ENCODE results near the gene PHTF1.

The PHTF1 gene

DNA sequence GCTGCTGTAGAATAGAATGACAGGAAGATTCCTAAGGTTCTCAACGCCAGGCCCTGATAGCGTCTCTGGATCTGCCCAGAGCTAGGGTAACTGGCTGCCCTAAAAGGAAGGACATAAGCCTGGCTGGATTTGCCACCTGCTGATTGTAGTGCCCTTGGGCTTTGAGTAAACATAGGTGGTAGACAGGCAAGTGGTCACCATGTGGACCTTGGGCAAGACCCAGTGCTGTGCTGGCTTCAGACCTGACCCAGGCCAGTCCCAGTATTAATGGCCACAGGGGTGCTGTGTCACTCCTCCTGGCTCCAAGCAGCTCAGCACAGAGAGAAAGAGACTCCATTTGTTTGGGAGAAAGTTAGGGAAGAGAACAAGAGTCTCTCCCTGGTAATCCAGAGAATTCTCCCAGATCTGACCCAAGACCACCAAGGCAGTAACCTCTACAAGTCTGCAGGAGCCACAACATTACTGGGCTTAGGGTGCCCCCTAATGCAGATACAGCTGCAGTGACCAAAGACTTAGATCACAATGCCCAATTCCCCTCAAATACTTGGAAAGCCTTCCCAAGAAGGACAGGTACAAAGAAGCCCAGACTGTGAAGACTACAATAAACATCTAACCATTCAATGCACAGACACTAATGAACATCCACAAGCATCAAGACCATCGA lies 44.5 kb downstream of the PHTF1 start:
- no peak for DNase-seq

DNA sequence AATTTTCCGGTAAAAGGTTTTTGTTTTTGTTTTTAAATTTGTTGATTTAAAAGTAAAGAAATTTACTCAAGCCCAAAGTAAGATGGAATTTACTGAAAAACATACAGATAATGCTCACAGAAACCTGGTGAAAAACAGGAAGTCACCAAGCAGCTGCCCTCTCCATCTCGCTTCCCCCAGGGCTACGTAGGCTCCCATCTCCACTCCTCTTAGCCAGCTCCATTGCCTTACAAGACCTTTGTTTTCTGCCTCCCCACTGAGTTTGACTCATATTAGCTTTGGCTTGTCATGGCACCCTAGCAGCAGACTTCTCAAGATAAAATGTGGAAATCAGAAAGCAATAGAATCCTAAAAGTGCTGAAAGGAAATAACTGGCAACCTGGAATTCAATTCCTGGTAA lies 57.9 kb downstream of the PHTF1 start:
- no peak for DNase-seq

DNA sequence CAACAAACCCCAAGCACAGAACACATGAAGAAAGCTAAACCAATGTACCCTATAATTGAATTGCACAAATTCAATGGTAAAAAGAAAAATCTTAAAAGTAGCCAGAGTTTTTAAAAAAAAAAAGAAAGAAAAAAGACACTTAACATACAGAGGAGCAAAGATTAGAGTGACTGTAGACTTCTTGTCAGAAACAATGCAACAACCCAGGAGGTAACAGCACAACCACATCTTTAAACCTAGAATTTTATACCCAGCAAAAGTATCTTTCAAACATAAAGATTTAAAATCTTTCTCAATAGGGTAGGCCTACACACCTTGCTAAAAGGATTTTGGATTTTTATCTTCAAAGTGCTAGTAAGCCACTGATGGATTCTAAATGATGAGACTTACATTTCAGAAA lies 64.4 kb downstream of the PHTF1 start:
- no peak for DNase-seq

DNA sequence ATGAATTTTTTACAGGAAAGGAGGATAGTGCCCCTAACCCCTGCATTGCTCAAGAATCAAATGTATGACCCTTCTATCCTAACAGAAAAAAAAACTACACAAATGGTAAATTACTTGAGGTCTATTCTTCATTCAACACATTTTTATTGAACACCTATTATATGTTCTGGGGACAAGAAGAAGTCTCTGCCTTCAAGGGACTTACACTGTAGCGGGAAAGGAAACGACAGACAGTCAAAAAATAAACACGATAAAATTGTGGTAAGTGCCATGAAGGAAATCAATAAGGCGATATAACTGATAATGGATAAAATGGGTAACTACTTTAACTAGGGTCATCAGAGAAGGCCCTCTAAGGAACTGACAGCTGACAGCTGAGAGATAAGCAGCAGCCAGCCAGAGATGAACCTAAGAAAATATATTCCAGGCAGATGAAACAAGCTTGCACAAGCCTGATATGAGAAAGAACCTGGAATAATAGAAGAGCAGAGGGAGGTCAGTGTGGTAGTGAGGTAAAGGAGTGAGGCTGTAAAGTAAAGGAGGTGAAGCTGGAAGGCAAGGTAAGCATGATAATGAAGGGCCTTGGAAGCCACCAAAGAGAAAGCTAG lies 66.4 kb downstream of the PHTF1 start:
- no peak for DNase-seq

DNA sequence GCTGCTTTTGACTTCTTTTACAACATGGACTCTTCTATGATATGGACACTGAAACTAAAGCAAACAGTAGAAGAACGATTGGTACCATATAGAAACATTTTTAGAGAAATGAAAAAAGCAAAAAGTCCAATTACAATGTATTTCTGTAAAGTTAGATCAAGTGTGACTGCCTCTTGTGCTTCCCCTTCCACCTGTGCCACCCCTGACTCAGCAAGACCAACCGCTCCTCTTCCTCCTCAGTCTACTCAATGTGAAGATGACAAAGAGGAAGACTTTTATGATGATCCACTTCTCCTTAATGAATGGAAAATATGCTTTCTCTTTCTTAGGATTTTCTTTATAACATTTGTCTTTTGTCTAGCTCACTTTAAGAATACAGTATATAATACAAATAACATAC lies 66.9 kb downstream of the PHTF1 start:
- DNase-seq = no peak

DNA sequence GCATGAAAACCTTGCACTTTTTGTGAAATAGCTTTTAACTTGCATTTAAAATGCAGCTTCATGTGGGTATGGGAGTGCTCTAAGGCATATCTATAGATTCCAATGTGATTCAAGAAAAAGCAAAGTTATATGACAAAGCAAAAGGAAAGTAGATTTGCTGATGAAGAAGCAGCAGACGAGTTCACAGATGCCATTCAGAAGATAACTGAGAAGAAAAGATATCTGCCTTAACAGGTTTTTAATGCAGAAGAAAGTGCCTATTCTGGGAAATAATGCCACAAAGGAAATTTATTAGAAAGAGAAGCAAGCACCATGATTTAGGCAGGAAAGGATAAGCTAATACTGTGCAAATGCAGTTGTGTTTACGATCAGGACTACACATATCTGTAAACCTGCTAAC lies 68.1 kb downstream of the PHTF1 start:
- DNase-seq = no peak

DNA sequence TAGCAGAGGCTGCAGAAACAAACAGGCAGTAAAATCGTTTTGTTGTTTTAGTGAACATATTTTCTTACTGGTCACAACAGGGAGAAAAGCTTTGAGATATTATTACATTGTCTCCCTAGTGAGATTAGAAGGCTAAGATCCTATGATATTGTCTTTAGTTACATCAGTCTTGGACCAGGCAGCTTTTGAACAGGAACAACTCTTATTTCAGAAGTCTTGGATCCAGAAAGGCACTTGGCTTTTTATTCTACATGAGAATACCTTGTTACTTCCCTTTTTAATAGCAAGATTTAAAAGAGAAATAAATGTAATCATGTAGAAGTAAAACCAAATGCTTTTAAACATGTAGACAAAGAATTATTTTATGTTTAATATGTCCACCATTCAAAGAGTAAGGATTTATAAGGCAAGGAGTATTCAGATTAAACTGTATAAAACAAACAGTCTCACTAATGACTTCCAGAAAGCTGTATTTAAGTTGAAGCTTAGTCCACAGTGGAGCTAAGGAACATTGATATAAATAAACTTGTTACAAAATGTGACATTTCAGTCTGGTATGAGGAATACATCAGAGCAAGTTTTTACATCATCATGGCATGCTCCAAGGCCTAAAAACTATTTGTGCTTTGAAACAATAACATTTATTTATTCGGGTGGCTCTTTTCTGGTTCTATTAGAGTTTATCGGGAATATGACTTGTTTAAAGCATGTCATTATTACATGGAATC lies 72.2 kb downstream of the PHTF1 start:
- DNase-seq = no peak

DNA sequence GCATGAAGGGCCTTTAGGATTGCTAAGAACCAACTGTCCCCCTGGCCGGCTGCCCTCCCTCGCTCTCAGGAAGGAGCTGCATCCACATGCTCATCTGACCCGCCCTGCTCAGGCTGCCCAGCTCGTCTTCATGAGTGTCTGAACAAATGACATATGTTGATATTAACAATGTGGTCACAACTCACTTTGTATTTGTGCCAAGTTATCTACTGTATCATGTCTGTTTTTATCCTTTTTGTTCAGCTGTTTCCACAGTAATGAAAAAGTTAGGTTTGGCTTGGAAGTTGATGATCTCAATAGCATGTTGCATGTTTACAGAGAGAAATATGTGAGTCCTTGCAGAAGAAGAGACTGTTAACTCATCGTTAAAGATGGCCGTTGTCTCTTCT lies 75.1 kb downstream of the PHTF1 start:
- DNase-seq = no peak

DNA sequence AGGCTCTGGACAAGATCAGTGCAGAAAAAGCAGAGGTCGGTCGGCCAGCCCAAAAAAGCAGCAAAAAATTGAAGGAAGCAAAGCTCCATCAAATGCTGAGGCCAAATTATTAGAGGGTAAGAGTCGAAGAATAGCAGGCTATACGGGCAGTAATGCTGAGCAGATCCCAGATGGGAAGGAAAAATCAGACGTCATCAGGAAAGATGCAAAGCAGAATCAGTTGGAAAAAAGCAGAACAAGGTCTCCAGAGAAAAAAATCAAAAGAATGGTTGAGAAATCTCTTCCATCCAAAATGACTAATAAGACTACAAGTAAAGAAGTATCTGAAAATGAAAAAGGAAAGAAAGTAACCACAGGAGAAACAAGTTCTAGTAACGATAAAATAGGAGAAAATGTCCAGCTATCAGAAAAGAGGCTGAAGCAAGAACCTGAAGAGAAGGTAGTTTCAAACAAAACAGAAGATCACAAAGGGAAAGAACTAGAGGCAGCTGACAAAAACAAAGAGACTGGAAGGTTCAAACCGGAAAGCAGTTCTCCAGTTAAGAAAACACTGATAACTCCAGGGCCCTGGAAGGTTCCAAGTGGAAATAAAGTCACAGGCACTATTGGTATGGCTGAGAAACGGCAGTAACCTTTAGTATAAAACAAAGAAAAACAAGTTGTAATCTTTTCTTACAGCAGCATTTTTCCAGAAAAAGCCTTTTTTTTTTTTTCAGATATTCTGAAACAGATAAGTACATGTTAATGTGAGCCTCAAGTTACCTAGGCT lies 75.7 kb downstream of the PHTF1 start:
- DNase-seq = no peak

DNA sequence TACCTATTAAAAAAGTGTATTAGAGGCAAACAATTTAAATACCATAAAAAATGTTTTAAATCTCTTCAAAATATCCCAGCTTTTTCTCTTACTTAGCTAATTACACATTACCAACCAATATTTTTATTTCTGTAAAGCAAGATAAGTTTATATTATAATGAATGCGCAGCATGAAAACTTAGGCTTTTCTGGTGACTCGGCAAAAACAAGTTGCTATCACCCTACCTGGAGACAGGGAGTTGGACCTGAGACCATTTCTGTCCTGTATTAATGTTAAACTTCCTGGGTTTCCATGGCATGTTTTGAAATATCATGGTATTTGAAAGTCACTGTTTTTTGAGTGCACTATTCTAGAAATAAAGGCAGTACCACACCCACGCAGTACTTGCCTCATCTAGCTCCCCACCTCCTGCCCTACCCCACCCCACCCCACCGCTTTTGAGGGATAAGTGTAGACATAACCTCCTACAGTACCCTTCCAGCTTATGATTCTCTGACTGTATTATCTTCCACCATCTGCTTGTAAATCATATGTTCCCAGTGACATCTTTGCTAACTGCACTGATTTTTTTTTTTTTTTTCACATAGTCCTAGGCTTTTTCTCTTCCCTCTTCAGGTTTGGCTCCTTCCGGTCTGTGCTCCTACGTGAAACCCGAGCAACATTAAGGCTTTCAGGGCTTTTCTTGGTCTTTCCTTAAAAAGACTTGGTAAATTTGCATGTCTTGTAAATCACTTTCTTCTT lies 77.5 kb downstream of the PHTF1 start:
- DNase-seq = no peak

DNA sequence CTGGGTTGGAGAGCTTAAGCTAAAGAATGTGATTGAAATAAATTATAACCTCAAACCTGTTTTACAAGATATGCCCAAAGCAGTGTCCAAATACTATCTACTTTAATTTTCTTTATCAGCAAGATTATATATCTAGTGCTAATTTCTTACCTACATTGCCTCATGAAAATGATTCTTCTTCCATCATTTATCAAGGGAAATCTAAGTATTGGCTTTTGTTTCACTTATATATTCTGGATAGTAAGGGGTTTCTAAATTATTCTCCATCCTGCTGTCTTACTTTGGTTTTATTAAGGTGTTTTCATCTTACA lies 81.2 kb downstream of the PHTF1 start:
- no peak for DNase-seq

DNA sequence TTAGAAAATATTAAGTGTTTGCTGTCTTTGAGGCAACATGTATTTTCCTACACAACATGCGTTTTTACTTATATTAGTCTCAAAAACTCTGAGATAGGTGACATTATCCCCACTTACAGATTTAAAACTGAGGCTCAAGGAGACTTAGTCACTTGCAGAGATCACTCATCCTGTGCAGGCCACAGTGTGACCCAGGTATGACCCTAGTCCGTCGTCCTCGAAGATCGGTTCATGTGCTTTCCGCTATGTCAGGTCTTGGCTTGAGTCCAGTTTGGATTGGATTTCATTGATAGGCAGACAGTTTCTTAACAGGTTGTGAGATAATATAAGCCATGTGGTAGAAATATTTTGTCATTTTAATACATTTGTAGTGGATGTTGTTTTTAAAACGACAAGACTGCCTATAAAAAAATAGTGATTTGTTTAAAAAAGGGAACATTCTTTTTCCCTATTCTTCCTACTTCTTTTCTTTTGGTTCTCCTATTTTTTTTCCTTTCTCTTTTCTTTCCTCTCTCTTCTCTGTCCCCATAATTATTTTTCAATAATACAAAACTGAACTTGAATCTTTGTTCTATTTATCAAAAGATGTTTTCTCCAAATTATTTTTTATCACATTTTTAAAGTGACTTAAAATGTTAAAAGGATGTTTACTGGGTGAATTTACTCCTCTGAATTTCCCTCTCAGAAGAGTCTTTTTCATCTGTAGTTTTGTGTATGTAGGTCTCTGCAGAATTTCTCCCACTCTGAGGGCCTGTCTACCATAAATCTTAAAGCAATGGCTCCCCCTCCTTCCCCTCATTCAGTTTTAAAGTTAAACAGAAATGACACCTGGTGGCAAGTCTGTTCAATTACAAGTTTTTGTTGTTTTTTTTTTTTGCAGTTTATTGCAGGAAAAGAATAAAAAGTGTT lies 81.8 kb downstream of the PHTF1 start:
- no peak for DNase-seq

DNA sequence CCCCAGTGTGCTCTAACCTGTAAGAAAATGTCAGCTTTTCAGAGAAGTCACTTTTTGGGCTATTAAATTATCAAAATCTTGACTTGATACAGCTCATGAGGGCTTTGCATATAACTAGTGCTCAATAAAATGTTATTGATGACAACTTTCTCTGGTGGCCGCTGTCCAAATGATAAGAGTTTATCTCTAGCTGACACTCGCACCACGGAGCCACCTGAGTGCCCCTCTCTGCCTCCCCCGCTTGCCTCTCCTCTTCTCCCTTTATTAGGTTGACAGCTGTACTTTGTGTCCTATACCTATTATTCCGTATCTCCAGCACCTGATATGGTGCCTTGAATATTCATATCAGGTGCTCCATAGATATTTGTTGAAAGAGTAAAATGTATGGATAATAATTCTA lies 82.8 kb downstream of the PHTF1 start:
- no peak for DNase-seq

DNA sequence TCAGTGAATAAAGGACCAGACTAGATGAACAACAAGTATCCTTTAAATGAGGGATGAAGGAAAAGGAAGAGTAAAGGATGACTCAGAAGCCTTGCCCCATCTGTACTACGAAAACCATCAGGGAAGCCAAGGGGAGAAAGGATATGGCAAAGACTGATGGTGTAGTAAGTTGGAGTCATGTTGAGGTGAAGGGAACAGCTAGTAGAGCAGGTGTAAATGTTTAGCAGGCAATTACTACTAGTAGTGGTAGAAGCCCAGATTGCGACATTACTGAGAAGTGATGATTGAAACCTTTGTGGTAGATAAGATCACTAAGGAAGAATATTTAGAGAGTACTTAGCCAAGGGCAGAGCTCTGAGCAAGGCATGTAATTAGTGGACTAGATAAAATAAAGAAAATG lies 84.0 kb downstream of the PHTF1 start:
- no peak for DNase-seq

DNA sequence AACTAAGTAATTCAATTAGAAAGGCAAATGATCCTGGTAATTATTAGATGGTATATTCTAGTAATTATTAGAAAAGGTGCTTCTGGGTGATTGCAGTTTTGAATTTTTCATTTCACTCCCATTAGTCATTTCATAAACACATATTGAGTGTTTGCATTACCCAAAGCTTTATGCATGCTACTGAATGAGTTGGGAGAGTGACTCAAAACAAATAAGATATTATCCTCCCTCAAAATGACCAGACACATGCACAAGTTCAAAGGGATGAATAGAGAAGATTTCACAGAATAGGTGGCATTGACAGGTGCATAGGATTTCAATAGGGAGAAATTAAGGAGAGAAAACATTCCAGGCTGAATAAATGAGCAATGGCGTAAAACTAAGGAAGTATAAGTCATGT lies 84.7 kb downstream of the PHTF1 start:
- no peak for DNase-seq

DNA sequence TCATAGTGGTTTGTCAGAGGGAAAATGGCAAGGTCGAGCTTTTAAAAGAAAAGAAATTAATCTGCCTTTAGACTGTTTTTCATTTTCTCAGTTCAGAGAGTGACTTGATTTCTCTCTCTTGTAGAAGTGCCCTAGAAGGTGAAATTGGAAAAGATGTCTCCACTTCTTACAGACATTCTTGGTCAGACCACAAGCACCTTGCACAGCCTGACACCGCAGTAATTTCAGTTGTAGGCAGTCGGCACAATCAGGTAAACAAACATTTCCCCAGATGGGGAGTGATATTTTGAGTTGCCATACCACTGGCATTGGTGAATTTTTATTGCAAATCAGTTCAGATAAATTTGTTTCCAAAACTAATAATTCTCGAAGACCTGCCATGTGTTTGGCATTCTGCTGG lies 86.8 kb downstream of the PHTF1 start:
- DNase-seq = no peak

DNA sequence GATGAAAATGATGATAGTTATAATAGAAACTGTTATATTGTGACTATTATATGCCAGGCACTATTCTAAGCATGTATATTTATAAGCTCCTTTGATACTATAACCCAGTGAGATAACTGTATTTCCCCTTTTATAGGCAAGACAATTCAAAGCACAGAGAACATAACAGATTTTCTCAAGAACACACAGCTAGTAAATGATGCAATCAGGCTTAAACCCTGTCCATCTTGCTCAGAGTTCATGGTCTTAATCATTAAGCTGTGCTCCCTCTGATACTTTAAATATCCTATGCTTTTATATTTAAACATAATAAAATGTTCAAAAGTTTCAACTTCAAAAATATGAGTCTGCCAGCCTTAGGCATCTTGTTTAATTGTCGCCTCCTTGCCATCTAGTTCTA lies 88.6 kb downstream of the PHTF1 start:
- no peak for DNase-seq

DNA sequence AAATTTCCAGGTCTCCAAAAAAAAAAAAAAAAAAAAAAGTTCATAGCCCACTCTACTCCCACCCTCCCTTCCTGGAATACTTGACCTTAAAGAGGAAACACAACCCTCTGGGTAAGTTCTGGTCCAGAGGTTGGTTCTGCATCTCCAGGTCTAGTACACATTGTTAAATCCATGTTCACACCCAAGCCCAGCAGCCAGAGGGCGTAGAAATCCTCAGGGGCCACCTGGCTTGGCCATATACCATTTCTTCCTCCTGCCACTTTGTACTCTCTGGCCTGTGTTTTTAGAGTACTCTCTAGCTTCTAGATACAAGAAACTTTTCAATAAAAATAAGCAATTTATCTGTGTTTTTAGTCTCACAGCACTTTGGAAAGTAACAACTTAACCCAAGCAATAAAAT lies 89.3 kb downstream of the PHTF1 start:
- no peak for DNase-seq

DNA sequence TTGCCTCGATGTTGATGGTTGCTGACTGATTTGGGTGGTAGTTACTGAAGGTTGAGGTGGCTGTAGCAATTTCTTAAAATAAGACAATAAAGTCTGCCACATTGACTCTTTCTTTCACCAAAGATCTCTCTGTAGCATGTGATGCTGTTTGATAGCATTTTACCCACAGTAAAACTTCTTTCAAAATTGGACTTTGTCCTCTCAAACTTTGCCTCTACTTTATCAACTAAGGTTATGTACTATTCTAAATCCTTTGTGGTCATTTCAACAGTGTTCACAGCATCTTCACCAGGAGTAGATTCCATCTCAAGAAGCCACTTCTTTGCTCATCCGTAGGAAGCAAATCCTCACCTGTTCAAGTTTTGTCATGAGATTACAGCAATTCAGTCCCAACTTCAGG lies 93.2 kb downstream of the PHTF1 start:
- no peak for DNase-seq

DNA sequence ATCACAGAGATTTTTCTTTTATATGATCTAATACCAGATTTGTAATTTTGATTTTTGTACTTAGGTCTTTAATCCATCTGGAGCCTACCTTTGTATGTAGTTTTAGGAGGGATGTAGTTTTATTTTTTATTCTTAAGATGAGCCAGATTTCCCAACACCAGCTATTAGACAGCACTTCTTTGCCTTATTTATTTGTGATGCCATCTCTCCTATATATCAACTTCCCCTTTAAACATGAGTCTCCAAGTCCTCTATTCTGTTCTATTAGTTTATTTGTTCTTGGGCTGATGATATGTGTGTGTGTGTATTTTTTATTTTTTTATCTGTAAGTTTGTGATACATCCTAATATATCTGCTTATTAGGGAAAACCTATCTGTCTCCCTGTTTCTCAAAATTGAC lies 94.2 kb downstream of the PHTF1 start:
- DNase-seq = no peak

DNA sequence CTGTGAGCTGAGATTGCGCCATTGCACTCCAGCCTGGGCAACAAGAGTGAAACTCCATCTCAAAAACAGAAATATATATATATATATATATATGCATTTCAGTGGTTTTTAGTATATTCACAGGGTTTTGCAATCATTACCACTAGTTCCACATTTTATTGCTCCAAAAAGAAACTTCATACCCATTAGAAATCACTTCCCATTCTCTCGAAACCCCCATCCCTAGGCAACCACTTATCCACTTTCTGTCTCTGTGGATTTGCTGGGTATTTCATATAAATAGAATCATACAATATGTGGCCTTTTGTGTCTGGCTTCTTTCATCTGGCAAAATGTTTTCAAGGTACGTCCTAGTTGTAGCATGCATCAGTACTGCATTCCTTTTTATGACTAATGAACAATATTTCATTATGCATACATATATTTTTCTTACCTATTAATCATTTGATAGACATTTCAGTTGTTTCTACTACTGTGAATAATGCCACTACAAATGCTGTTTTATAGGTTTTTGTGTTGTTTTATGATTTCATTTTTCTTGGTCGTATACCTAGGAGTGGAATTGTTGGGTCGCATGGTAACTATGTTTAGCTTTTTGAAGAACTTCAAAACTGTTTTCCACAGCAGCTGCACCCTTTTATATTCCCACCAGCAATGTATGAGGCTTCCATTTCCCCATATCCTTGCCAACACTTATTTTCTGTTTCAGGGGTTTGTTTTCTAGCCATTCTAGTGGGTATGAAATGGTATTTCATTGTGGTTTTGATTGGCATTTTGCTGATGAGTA lies 95.9 kb downstream of the PHTF1 start:
- no peak for DNase-seq

Measured in activated T-cell treated with anti-CD3 and anti-CD28 coated beads, Interleukin-2, amount 50 U/mL, for 1 hour (primary cell).